GM12878 (cell line): ENCODE measurements around the gene F12. TPM values are rescaled to one million over a fixed set of nuclear protein-coding genes. Genes with fewer than 3 reads are reported as not detected.

Source experiments
- CBX5 ChIP-seq: sonication (generic); IDR thresholded peaks from 2 replicates; pipeline ENCODE4 v1.6.1; 2016; ENCODE audit warnings: low read depth, moderate library complexity, mild to moderate bottlenecking, inconsistent platforms
- CHD2 ChIP-seq: IDR thresholded peaks from 2 replicates; pipeline ENCODE4 v1.6.1; 2011; ENCODE audit warnings: low read depth, low read length, improper control_type of control experiment, borderline replicate concordance
- CUX1 ChIP-seq: IDR thresholded peaks from 2 replicates; pipeline ENCODE4 v1.6.1; 2012; ENCODE audit warnings: improper control_type of control experiment, low read depth, low read length; ENCODE audit not compliant: insufficient replicate concordance
- DPF2 ChIP-seq: fragments of 450-650 bp; IDR thresholded peaks from 2 replicates; pipeline ENCODE4 v1.6.1; 2017; ENCODE audit warnings: mild to moderate bottlenecking
- GATAD2B ChIP-seq: fragments of 450-650 bp; conservative IDR thresholded peaks from 2 replicates; pipeline ENCODE4 v1.6.1; 2017; ENCODE audit warnings: low read depth, mild to moderate bottlenecking, moderate library complexity
- KDM1A ChIP-seq: fragments of 200-600 bp; sonication (generic); IDR thresholded peaks from 2 replicates; pipeline ENCODE4 v1.6.1; 2016; ENCODE audit warnings: borderline replicate concordance
- NBN ChIP-seq: fragments of 450-650 bp; IDR thresholded peaks from 2 replicates; pipeline ENCODE4 v1.6.1; 2016
- STAT3 ChIP-seq: IDR thresholded peaks from 2 replicates; pipeline ENCODE4 v1.6.1; 2011; ENCODE audit warnings: low read depth, low read length, improper control_type of control experiment
- TARDBP ChIP-seq: IDR thresholded peaks from 2 replicates; pipeline ENCODE4 v1.6.1; 2016; ENCODE audit warnings: borderline replicate concordance
- TCF12 ChIP-seq: IDR thresholded peaks from 2 replicates; pipeline ENCODE4 v1.6.1; 2011; ENCODE audit warnings: low read depth, mild to moderate bottlenecking, low read length
- polyA plus RNA-seq, 11 experiments: library from polyadenylated mRNA; depleted of rRNA in 4 of 11; unstranded in 6 of 11; stranded (reverse) in 5 of 11; fragments of >200 nt; fragmentation: Nextera tagmentation in 4 of 11; fragmentation: Illumina TruSeq in 1 of 11; extraction: Ambion mirVana in 4 of 11; extraction: Trizol in 1 of 11; gene quantifications; 1 replicate in 1 of 11; 2 replicates in 10 of 11; pipeline versions ENCODE4 v1.2.1 to v1.2.3, GENCODE V29; 2011 to 2016; ENCODE audit warnings: inconsistent platforms in 2 of 11, missing spikeins in 2 of 11, low read depth in 1 of 11
- total RNA-seq, 4 experiments: library from RNA; depleted of rRNA in 3 of 4; stranded (reverse); fragments of >200 nt in 3 of 4; fragmentation: Illumina TruSeq in 1 of 4; extraction: Trizol in 1 of 4; gene quantifications; 2 replicates each; pipeline versions ENCODE4 v1.2.1 to v1.2.3, GENCODE V29; 2013 to 2021
- TF ChIP-seq, protein P1 (sequence below), 3 experiments: IDR thresholded peaks in 2 of 3; conservative IDR thresholded peaks in 1 of 3; 2 replicates each; pipeline ENCODE4 v1.5.1; 2011; ENCODE audit warnings: low read depth in 3 of 3, low read length in 3 of 3, mild to moderate bottlenecking in 3 of 3, control low read depth in 2 of 3, moderate library complexity in 2 of 3, inconsistent platforms in 1 of 3, mixed read lengths in 1 of 3; ENCODE audit not compliant: control insufficient read depth in 2 of 3, insufficient read depth in 1 of 3; ENCODE audit errors: extremely low read depth in 1 of 3
- TF ChIP-seq, protein P2 (sequence below): fragments of 450-650 bp; IDR thresholded peaks from 2 replicates; pipeline ENCODE4 v1.6.1; 2017; ENCODE audit warnings: mild to moderate bottlenecking
- TF ChIP-seq, protein P3 (sequence below): fragments of 450-650 bp; IDR thresholded peaks from 2 replicates; pipeline ENCODE4 v1.6.1; 2018; ENCODE audit warnings: borderline replicate concordance, mild to moderate bottlenecking; ENCODE audit not compliant: partially characterized antibody
- TF ChIP-seq, protein P4 (sequence below): IDR thresholded peaks from 2 replicates; pipeline ENCODE4 v1.6.1; 2012; ENCODE audit warnings: low read length, inconsistent platforms

Gene F12
- total and polyA plus RNA-seq, 10 of the 15 experiments (the other 5 are each of a cell fraction or from before 2014, with no cell fraction given) = 0.25 to 11.3 (median 5.5) TPM

DNA sequence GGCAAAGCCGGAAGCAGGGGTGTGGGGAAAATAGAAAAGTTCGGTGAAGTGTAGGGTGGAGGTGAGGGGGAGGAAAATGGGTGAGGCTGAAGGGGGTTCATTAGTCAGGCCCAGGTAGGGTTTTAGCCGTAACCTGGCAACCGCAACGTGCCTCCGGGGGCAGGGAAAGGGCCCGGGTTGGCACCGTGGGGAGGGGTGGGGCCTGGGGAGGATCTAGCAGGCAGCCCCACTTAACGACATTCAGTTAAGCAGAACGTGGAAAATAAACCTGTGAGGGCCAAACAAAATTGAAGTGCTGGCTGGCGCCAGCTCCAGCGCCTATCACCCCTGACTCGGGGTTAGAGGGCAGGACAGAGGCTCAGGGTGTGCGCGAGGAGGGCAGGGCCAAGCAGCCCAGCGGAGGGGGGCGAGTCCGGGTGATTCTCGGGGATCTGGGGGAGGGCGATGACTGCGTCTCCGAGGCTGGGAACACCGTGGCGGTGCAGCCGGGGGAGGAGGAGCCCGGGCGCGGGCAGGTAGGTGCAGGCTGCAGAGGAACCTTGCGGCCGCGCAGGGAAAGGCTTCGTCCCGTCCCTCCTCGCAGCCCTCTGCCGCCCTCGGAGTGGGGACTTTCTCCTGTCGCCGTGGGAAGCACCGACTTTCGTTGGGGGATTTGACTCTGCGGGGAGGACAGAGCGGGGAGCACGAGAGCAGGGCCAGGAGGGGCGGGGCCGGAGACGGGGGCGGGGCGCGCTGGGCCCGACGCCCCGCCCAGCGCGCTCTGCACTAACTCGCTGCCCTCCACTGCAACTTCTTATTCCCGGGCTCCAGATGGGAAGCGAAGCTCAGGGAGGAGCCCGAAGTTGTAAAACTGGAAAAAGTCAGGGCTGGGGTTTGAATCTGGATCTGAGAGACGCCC, 46.5 kb downstream of the F12 start (continued):
- TF ChIP-seq, protein P1, sequence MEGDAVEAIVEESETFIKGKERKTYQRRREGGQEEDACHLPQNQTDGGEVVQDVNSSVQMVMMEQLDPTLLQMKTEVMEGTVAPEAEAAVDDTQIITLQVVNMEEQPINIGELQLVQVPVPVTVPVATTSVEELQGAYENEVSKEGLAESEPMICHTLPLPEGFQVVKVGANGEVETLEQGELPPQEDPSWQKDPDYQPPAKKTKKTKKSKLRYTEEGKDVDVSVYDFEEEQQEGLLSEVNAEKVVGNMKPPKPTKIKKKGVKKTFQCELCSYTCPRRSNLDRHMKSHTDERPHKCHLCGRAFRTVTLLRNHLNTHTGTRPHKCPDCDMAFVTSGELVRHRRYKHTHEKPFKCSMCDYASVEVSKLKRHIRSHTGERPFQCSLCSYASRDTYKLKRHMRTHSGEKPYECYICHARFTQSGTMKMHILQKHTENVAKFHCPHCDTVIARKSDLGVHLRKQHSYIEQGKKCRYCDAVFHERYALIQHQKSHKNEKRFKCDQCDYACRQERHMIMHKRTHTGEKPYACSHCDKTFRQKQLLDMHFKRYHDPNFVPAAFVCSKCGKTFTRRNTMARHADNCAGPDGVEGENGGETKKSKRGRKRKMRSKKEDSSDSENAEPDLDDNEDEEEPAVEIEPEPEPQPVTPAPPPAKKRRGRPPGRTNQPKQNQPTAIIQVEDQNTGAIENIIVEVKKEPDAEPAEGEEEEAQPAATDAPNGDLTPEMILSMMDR (IDR thresholded peaks at IDR 0.05 in 2 of 3, conservative IDR thresholded peaks at IDR 0.05 in 1 of 3; ENCODE audit: control insufficient read depth in 2 of 3, extremely low read depth in 1 of 3, insufficient read depth in 1 of 3, low read depth in 3 of 3, low read length in 3 of 3) = no peak; a peak in 1 of 6 replicates
- no peak for TF ChIP-seq TARDBP
- TF ChIP-seq NBN = peak; percentile 85
- TF ChIP-seq, protein P2, sequence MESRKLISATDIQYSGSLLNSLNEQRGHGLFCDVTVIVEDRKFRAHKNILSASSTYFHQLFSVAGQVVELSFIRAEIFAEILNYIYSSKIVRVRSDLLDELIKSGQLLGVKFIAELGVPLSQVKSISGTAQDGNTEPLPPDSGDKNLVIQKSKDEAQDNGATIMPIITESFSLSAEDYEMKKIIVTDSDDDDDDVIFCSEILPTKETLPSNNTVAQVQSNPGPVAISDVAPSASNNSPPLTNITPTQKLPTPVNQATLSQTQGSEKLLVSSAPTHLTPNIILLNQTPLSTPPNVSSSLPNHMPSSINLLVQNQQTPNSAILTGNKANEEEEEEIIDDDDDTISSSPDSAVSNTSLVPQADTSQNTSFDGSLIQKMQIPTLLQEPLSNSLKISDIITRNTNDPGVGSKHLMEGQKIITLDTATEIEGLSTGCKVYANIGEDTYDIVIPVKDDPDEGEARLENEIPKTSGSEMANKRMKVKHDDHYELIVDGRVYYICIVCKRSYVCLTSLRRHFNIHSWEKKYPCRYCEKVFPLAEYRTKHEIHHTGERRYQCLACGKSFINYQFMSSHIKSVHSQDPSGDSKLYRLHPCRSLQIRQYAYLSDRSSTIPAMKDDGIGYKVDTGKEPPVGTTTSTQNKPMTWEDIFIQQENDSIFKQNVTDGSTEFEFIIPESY = no peak
- peak; percentile 66 for TF ChIP-seq GATAD2B
- TF ChIP-seq, protein P3, sequence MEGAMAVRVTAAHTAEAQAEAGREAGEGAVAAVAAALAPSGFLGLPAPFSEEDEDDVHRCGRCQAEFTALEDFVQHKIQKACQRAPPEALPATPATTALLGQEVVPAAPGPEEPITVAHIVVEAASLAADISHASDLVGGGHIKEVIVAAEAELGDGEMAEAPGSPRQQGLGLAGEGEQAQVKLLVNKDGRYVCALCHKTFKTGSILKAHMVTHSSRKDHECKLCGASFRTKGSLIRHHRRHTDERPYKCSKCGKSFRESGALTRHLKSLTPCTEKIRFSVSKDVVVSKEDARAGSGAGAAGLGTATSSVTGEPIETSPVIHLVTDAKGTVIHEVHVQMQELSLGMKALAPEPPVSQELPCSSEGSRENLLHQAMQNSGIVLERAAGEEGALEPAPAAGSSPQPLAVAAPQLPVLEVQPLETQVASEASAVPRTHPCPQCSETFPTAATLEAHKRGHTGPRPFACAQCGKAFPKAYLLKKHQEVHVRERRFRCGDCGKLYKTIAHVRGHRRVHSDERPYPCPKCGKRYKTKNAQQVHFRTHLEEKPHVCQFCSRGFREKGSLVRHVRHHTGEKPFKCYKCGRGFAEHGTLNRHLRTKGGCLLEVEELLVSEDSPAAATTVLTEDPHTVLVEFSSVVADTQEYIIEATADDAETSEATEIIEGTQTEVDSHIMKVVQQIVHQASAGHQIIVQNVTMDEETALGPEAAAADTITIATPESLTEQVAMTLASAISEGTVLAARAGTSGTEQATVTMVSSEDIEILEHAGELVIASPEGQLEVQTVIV = no peak
- no peak for TF ChIP-seq CBX5
- no peak for TF ChIP-seq CUX1
- TF ChIP-seq TCF12 = no peak
- no peak for TF ChIP-seq KDM1A
- TF ChIP-seq CHD2 = no peak
- TF ChIP-seq, protein P4, sequence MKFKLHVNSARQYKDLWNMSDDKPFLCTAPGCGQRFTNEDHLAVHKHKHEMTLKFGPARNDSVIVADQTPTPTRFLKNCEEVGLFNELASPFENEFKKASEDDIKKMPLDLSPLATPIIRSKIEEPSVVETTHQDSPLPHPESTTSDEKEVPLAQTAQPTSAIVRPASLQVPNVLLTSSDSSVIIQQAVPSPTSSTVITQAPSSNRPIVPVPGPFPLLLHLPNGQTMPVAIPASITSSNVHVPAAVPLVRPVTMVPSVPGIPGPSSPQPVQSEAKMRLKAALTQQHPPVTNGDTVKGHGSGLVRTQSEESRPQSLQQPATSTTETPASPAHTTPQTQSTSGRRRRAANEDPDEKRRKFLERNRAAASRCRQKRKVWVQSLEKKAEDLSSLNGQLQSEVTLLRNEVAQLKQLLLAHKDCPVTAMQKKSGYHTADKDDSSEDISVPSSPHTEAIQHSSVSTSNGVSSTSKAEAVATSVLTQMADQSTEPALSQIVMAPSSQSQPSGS = no peak
- TF ChIP-seq STAT3 = no peak
- TF ChIP-seq DPF2 = 0 out of 2 replicates have a peak, but pooled peaks have one; percentile 74
